GM19452 (cell line): ENCODE results near the gene SEMA5B.

Experiments used
- ATAC-seq: cut with Tn5 transposase; IDR thresholded peaks from one replicate; pipeline ENCODE4 v1.9.1; 2021; ENCODE audit not compliant: unreplicated experiment

Gene SEMA5B

GRCh38 chr3:123027292-123028232 is at the start of gene SEMA5B:
Gene SEMA5B (minus strand): TSS chr3:123027763. CDS start chr3:122961263, 66,500 bp downstream.
- no peak for ATAC-seq

GRCh38 chr3:123076496-123077418 is 49.2 kb upstream of the SEMA5B start:
- no peak for ATAC-seq

DNA sequence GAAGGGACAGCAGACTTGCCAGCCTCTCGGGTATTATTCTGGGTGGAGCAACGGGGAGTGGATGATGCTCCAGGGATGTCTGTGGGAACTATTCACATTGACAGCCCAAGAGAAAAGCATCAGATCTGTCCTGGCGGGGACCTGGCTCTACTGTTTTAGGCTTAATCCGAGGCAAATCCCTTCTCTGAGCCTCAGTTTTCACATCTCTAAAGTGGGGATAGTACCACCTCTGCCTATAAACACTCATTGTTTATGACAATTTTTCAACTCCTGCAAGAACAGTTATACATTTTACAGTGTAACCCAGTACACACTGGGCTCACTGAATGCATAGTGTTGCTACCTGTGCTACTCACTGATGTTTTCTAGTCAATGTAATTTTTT is 48.5 kb upstream of the SEMA5B start:
- ATAC-seq: no peak

GRCh38 chr3:123075359-123075758 is 47.8 kb upstream of the SEMA5B start:
- ATAC-seq: no peak

DNA sequence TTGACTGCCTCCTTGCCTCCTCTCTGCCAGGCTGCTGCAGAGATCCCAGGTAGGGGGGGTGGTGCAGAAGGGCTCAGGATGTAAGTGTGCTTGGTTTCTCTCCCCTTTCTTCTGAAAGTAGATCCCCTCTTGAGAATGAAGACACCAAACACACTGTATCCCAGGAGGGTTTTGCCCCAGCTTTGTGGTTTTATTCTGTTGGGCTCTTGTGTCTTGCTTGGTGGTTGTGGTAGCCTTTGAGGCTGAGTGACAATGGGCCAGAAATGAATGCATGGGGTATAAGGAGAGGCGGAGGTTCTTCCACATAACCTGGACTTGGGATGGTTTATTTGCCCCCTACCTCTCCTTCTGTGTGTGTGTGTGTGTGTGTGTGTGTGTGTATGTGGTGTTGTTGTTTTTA is 45.0 kb upstream of the SEMA5B start:
- ATAC-seq: no peak

- no peak for ATAC-seq
These were observed 44.6 kb upstream of the SEMA5B start for GRCh38 chr3:123072152-123072551.

DNA sequence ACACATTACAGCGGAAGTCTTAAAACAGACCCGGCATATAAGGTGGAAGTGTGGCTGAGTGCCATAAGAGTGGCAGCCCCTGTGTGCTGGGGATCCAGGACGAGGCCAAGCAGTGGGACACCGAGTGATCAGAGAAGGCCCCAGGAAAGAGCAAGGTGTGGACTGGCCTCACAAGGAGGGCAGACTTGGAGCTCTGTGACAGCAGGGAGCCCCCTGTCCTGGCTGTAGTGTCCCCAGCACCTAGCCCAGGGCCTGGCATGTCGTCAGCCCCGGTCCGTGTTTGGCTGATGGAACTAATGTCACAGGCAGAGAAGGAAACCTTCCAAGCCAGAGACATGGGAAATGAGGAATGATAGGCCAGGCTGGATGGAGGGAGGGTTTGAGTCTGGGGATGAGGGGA is 44.0 kb upstream of the SEMA5B start:
- ATAC-seq: no peak

DNA sequence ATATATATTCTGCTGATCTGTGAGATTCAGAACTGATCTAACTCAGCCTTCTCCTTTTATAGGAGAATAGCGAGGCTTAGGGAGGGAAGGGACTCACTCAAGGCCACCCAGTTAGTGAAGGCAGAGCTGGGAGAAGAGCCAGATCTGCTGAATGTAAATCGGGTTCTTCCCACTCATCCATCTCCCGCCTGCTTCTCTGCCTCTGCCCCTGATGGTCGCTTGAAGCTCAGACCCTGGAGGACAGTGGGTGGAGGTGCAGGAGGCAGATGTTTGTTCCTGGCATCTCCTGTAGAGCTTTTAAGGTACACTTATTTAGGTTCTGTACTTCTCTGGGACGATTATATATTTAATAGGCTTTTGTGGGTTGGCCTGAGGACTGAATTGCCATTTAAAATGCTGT is 43.6 kb upstream of the SEMA5B start:
- no peak for ATAC-seq

DNA sequence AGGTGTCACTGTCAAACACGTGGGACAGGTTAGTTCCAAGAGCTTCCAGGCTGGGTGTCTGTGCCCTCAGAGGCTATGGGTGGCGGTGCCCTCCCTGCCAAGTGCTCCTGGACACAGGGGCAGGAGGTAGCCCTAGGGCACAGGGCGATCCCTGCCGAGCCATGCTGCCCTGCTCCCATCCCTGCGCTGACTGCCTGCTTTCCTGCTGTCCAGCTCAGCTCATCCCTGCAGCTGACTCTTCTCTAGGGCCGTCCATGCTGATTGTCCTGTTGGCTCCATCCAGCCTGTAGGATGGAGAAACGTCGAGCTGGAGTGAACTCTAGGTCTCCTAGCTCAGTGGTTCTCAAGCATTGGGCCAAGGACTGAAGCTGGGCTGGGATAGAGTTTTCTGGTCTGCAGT is 42.9 kb upstream of the SEMA5B start:
- ATAC-seq: no peak

DNA sequence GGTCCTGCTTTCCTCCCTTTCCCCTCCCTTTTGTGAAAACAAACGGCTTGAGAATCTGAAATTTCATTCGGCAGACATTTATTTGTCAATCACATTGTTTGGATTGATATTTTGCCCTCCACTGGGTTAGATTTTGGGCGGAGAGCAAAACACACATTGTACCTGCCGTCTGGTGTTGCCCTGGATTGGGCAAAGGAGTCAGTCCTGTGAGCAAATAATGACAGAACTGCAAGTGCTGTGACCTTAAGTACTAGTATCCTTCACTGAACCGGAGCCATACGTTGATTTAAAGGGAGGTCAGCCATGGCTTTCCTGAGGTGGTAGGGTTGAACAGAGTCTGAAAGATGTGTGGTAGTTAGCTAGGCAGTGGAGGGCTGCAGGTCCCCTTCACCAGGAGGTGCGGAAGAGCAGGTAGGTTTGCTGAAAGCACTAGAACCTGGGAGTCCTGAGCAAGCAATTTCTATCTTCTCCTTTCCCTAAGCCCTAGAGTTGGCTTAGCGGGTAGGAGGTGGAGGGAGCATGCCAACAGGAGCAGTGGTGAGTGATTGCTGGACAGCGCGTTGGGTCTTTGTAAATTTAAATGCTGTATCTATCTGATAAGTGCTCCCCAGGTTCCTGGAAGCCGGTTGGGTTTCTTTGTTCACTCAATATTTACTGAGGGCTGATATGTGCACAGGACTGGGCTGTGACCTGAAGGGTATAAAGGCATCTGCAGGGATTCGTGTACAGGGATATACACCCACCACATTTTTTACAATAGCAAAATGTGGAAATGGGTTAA is 41.2 kb upstream of the SEMA5B start:
- no peak for ATAC-seq

DNA sequence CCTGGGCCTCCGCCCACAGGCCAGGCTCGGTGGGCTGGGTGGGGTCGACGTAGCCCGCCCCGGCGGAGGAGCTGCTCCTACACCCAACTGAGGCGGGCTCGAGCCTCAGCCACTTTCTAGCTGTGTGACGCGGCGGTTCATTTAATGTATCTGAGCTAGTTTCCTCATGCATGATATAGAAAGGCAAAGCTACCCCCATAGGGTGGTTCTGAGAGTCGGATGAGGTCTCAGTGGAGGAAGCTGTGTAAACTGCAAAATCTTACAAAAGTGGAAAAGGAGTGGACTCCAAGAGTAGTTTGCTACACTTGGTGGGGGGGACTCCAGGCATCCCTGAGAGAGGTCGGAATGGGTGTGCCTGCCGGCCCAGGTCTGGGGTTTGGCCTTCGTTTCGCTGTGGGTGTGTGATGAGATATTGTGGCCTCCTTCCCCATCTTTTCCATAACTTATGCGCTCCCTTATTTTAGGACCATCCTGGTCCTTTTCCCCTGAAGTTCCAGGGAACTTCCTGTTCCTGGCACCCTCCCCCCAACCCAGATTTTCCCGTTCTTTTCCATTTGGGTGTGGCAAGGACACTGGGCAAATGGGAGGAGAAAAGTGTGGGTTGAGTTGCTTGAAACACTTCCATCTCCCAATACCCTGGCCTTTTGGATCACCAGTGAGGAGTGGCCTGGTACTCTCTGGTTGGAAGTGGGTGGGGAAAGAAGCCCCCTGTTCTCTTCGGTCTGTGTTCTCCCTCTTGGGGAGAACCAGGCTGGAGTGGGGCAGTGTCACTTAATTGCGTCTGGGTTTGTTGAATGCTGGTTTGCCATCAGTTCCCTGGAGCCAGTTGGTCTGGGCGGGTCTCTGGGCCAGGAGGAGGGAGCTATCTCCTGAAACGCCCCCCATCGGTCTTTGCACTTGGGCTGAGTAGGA is 40.4 kb upstream of the SEMA5B start:
- ATAC-seq: peak; percentile 31

- peak; percentile 82 for ATAC-seq
These were observed 39.5 kb upstream of the SEMA5B start, which contains the start of gene PDIA5 for GRCh38 chr3:123066896-123067688. Gene PDIA5 (plus strand): TSS chr3:123067025. CDS start chr3:123067165, 140 bp downstream.

DNA sequence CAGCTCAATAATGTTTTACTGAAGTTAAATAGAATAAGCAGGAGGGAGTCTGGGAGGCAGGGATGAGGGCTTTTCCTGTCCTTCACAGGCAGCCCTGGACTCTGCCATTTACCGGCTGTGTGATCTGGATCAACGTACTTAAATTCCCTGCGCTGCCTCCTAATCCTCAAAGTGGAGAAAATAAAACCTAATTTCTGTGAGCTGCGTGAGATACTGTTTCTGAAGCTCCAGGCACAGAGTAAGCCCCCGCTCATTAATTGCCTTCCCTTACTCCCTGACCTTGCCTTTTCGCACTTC is 39.0 kb upstream of the SEMA5B start:
- no peak for ATAC-seq

DNA sequence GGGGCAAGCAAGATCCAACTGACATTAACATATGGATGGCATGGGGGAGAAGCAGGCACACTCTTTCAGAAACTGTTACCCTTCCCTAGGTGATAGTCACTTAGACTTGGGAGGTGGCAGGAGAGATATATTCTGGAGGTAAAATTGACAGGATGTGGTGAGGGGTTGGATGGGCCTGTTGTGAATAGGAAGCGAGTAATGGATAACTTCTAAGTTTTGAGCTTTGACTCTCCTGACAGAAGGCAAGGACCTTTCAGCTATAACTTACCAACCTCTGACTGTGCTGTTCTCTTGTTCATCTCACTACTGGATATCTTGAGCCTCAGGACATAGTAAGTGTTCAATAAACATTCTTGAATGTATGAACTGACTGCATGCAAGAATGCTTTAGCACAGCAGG is 37.4 kb upstream of the SEMA5B start:
- no peak for ATAC-seq

DNA sequence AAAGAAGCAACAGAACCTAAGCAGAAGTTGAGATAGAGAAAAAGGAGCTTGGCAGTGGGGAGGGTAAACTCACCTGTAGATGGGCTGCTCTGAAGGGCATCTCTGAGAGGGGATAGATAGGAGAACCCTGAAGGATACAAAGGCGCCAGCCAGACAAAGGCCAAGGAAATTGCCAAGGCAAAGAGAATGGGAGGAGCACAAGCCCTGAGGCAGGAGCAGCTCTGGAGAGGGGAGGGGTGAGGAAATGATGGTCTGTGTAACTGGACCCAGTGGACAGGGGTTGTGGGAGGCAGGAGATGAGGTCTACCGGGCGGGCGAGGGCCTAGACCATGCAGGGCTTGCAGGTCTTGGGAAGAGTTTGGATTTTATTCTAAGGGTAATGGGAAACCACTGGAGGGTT is 36.9 kb upstream of the SEMA5B start:
- no peak for ATAC-seq

- ATAC-seq: no peak
These were observed 35.5 kb upstream of the SEMA5B start for GRCh38 chr3:123063034-123063433.

DNA sequence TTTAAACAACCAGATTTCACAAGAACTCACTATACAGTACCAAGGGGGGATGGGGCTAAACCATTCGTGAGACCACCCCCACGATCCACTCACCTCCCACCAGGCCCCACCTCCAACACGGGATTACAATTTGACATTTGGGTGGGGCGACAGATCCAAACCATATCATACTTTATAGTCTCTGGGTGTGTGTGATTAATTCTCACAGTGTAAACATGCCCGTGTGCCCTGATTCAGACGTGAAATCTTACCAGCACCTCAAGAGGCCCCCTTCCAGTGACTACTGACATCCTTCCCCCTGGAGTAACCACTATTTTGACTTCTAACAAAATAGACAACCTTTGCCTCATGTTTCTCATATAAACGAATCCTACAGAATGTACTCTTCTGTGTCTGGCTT is 34.3 kb upstream of the SEMA5B start:
- ATAC-seq: no peak

GRCh38 chr3:123060054-123060453 is 32.5 kb upstream of the SEMA5B start:
- ATAC-seq: no peak

GRCh38 chr3:123058505-123058904 is 30.9 kb upstream of the SEMA5B start:
- no peak for ATAC-seq
